Mononuclear cell (primary cell): ENCODE results near the gene LRCH1. TPM values are rescaled to one million over a fixed set of nuclear protein-coding genes. Genes with fewer than 3 reads are reported as not detected.

ENCODE experiments used
- H3K27me3 ChIP-seq: 2 replicates; pipeline ENCODE4 v1.6.0; 2011; ENCODE audit warnings: low read length, control low read depth; ENCODE audit not compliant: insufficient read depth
- H3K4me1 ChIP-seq: 2 replicates; pipeline ENCODE4 v1.5.1; 2011; ENCODE audit warnings: mild to moderate bottlenecking, low read length, control low read depth; ENCODE audit not compliant: insufficient read depth
- H3K4me3 ChIP-seq: 2 replicates; pipeline ENCODE4 v1.5.1; 2011; ENCODE audit warnings: mild to moderate bottlenecking, low read length, moderate library complexity
- H3K9me3 ChIP-seq: 2 replicates; pipeline ENCODE4 v1.5.1; 2011; ENCODE audit warnings: low read depth, mild to moderate bottlenecking, control low read depth, low read length
- total RNA-seq: library from RNA; depleted of rRNA; stranded (reverse); fragments of >200 nt; gene quantifications from one replicate; pipeline ENCODE4 v1.2.3, GENCODE V29; 2012

The LRCH1 gene
- total RNA-seq, 1 donor = 9.8 TPM

DNA sequence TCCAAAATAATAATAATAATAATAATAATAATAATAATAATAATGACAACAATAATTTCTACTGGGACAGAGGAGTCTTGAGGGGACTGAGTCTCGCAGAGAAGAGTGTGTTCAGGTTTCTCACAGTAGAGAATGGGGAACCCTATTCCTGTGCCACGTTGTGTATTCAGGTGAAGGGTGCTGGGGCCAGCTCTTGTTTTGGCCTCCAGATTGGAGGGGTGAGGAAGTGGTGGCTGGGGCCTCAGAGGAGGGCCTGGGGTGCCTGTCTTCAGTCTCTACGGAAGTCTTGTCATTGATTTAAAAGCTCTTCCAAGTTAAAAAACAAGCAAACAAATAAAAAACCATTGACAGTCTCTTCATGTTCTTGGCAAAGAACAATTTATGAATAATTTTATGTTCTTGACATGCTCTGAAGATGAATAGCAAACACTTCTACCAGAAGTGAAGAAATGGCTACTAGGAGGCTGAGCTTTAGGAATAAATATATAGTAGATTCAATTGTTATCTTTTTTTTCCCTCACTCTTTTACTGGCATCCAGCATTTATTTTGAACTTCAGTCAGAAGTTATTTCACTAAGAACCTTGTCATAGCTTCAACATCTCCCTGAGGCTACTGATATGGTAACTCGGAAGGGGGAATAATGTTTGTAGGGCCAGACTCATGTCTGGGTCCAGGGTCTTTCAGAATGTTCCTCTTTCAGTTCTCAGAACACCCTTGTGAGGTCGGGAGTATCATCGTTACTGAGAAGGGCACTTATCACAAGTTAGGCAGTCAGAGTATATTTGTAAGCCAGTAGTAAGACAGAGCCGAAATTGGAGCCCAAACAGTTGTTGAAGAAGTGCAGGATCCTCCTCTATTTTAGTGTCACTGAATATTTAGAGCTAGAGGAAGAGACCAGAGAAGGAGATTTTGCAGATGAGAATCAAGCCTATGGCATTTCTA is 13.1 kb downstream of the LRCH1 start:
- Histone ChIP-seq H3K4me1 (peaks cover 16% of the 10 kb centered on the region), H3K4me3 (no peak overlapping the region), H3K9me3 (no peaks in the 10 kb centered on the region), H3K27me3 (no peaks in the 10 kb centered on the region)

DNA sequence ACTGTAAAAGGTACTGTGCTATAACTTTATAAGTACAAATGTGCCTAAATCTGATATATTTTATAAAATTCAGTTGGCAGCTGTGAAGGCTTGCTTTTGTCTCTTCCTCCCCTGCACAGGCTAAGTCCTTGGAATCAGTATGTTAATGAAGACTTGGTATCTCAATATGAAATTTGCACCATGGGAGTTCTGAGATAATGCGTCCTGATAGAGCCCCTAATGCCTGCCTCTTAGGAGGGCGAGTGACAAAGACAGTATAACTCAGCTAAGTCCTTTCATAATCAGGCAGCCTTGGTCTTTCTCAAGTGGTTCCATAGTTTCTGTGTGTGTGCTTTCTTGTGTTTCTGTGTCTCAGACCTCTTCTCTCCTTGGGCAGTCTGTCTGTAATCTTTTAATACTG is 14.7 kb downstream of the LRCH1 start:
- Histone ChIP-seq H3K9me3 (no peaks in the 10 kb centered on the region), H3K4me3 (no peak overlapping the region), H3K4me1 (peaks cover 18% of the 10 kb centered on the region), H3K27me3 (no peaks in the 10 kb centered on the region)

DNA sequence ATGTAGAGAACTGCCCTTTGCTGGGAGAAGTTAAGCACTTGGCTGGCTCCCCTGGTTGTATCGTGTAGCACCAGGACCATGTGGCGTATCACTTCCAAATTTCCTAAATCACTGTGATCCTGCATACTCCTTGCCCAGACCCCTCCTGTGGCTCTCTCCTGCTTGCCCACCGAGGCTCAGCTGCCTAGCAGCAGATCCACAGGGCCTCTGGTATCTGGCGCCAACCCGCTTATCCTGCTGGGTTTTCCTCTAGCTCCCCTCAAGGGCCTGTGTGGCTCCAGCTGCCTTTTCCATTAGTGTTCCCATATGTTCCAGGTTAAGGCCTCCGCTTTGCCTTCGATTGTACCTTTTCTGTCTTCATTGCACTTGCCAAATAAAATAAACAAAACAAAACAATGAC is 16.5 kb downstream of the LRCH1 start:
- Histone ChIP-seq H3K4me1 (peaks cover 17% of the 10 kb centered on the region), H3K4me3 (no peak overlapping the region), H3K9me3 (no peaks in the 10 kb centered on the region), H3K27me3 (no peaks in the 10 kb centered on the region)

GRCh38 chr13:46570273-46570672 is 17.3 kb downstream of the LRCH1 start:
- Histone ChIP-seq H3K4me3 (no peak overlapping the region), H3K9me3 (no peaks in the 10 kb centered on the region), H3K27me3 (no peaks in the 10 kb centered on the region), H3K4me1 (peaks cover 21% of the 10 kb centered on the region)

- Histone ChIP-seq H3K27me3 (no peaks in the 10 kb centered on the region), H3K4me1 (peaks cover 24% of the 10 kb centered on the region), H3K9me3 (no peaks in the 10 kb centered on the region), H3K4me3 (no peak overlapping the region)
Observed at GRCh38 chr13:46571189-46571908, 18.4 kb downstream of the LRCH1 start.

DNA sequence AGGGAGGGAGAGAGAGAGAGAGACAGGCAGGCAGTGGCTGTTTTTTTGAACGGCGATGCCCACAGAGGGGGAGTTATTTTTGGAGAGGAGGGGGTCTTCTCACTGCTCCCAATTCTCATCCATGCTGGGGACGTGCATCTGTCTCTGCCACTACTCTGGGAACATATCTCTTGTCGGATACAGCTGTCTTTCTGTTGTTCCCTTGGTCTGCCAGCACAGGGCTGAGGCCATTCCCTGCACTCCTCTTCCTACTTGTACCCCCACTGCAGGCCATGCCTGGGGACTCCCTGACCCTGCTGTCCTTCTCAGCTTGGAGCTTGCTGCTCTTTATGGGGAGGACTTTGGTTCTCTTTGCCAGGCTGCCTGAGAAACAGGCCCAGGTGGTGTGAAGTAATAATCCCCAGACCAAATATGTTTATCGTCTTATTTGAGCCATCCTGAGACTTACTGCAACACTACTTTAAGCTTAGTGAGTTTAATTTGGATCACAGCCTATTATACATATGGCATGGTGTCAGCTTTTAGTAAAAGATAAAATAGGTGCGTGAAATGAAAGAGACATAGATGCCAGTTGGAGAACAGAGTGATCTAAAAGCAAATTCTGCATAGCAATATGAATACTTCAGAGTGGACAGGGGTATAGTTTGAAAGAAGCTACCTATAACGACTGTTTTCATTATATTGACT is 19.1 kb downstream of the LRCH1 start:
- Histone ChIP-seq H3K4me3 (no peak overlapping the region), H3K4me1 (peaks cover 28% of the 10 kb centered on the region), H3K27me3 (no peaks in the 10 kb centered on the region), H3K9me3 (no peaks in the 10 kb centered on the region)

GRCh38 chr13:46572752-46573431 is 19.9 kb downstream of the LRCH1 start:
- H3K9me3 ChIP-seq = no peaks in the 10 kb centered on the region
- peaks cover 37% of the 10 kb centered on the region for H3K4me1 ChIP-seq
- H3K4me3 ChIP-seq = no peak overlapping the region
- H3K27me3 ChIP-seq = no peaks in the 10 kb centered on the region

DNA sequence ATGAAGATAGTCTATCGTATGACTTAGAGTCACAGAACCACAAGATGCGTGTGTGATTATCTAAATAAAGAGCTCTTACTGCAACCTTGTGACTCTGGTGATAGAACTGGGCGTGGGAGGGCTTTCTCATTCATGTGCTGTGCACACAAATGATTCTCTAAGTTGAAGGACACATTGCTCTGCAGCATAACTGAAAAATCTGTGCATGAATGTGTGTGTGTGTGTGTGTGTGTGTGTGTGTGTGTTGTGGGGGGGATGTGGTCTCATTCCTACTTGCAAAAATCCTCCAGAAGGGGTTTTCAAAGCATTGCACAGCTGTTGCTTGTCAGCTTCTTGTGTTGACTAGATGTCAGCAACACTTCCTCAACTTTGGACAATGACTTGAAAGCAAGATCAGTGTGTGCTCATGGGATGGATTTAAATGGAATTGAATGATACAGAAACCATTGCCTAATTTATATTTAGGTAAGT is 22.4 kb downstream of the LRCH1 start:
- Histone ChIP-seq H3K9me3 (no peaks in the 10 kb centered on the region), H3K4me1 (peaks cover 56% of the 10 kb centered on the region), H3K4me3 (no peak overlapping the region), H3K27me3 (no peaks in the 10 kb centered on the region)

DNA sequence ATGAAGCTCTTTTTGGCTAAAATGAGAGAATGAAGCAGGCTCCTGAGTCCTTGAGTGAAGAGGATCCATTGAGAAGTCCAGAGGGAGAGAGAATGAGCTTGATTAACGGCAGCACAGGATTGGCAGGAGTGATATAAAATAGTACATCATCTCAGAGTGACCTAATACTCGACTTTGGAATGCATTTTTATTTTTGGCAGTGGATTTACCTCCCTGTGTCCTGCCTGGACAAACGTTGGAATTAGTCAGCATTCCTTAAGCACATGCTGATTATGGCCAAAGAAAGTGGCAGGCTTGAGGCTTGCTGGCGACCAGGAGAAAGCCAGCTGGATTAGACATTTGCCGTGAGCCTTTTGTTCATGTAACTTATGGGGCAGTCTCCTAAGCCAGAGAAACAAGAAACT is 22.9 kb downstream of the LRCH1 start:
- no peaks in the 10 kb centered on the region for H3K27me3 ChIP-seq

GRCh38 chr13:46576762-46577161 is 23.8 kb downstream of the LRCH1 start:
- peaks cover 57% of the 10 kb centered on the region for H3K4me1 ChIP-seq
- H3K4me3 ChIP-seq = no peak overlapping the region
- H3K27me3 ChIP-seq = no peaks in the 10 kb centered on the region
- H3K9me3 ChIP-seq = no peaks in the 10 kb centered on the region

More for the DNA sequence above, 22.9 kb downstream of the LRCH1 start:
- Histone ChIP-seq H3K9me3 (no peaks in the 10 kb centered on the region), H3K4me3 (no peak overlapping the region), H3K4me1 (peaks cover 61% of the 10 kb centered on the region)

GRCh38 chr13:46577696-46578589 is 25.0 kb downstream of the LRCH1 start:
- H3K27me3 ChIP-seq = no peaks in the 10 kb centered on the region
- peaks cover 57% of the 10 kb centered on the region for H3K4me1 ChIP-seq
- H3K4me3 ChIP-seq = no peak overlapping the region
- no peaks in the 10 kb centered on the region for H3K9me3 ChIP-seq

GRCh38 chr13:46578590-46578975 is 25.6 kb downstream of the LRCH1 start:
- H3K27me3 ChIP-seq = no peaks in the 10 kb centered on the region
- no peak overlapping the region for H3K4me3 ChIP-seq
- peaks cover 57% of the 10 kb centered on the region for H3K4me1 ChIP-seq
- no peaks in the 10 kb centered on the region for H3K9me3 ChIP-seq

GRCh38 chr13:46580362-46580839 is 27.4 kb downstream of the LRCH1 start:
- Histone ChIP-seq H3K9me3 (no peaks in the 10 kb centered on the region), H3K4me1 (peaks cover 57% of the 10 kb centered on the region), H3K27me3 (no peaks in the 10 kb centered on the region), H3K4me3 (no peak overlapping the region)

DNA sequence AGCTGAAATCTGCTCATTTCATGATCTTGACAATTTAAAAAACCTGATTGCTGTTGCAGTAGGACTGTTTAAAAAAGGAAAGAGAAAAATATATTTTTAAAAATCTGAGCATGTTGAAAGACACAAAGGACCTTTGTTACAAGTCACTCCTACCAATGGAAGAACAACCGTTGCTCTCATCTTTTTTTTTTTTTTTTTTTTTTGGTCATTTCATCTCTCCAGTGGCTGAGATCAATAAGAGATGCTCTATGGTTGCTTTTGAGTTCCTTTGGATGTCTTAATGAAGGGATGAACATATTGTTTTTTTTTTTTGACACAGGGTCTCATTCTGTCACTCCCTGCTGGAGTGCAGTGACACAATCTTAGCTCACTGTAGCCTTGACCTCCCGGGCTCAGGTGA is 29.2 kb downstream of the LRCH1 start:
- Histone ChIP-seq H3K4me3 (no peak overlapping the region), H3K9me3 (no peaks in the 10 kb centered on the region), H3K4me1 (peaks cover 57% of the 10 kb centered on the region), H3K27me3 (no peaks in the 10 kb centered on the region)
